Skin of body (tissue), 2 donors: ENCODE measurements around the gene DOLPP1. TPM values are rescaled to one million over a fixed set of nuclear protein-coding genes. Genes with fewer than 3 reads are reported as not detected.
"Not testable (repeated sequence)": the region's sequence is repeated elsewhere in the genome, so short reads cannot be mapped to it uniquely, and the experiment has no call there.

Source experiments
- DNase-seq: peaks from one replicate; lab custom pipeline; 2025; lab: John Stamatoyannopoulos, UW
- total RNA-seq: library from RNA; depleted of rRNA; stranded (reverse); fragments of >200 nt; gene quantifications from one replicate; pipeline ENCODE4 v1.2.3, GENCODE V29; 2014

Gene DOLPP1
- total RNA-seq, result 6.2 TPM

GRCh38 chr9:129080601-129081387, at the start of gene DOLPP1:
Gene DOLPP1 (plus strand): TSS chr9:129081111. CDS start chr9:129081132, 21 bp downstream.
- DNase-seq, result peak; percentile 99

GRCh38 chr9:129031514-129031913, 49.4 kb upstream of the DOLPP1 start:
- DNase-seq, result no peak

GRCh38 chr9:129032541-129033159, 48.3 kb upstream of the DOLPP1 start:
- no peak for DNase-seq

- DNase-seq, result no peak
Observed at GRCh38 chr9:129033216-129033615, 47.7 kb upstream of the DOLPP1 start.

GRCh38 chr9:129035838-129036237, 45.1 kb upstream of the DOLPP1 start:
- not testable (repeated sequence) for DNase-seq

GRCh38 chr9:129036241-129036922, 44.5 kb upstream of the DOLPP1 start, which contains the start of gene MIGA2:
Gene MIGA2 (plus strand): TSS chr9:129036626. CDS start chr9:129040595, 3,969 bp downstream.
- DNase-seq, result peak; percentile 99

- no peak for DNase-seq
Observed at GRCh38 chr9:129036923-129037766, 43.8 kb upstream of the DOLPP1 start.

GRCh38 chr9:129037767-129038098, 43.2 kb upstream of the DOLPP1 start:
- no peak for DNase-seq

- no peak for DNase-seq
Observed at GRCh38 chr9:129038109-129038852, 42.6 kb upstream of the DOLPP1 start.

GRCh38 chr9:129040113-129040643, 40.7 kb upstream of the DOLPP1 start:
- no peak for DNase-seq

- no peak for DNase-seq
Observed at GRCh38 chr9:129042016-129042415, 38.9 kb upstream of the DOLPP1 start.

- no peak for DNase-seq
Observed at GRCh38 chr9:129052592-129052991, 28.3 kb upstream of the DOLPP1 start.

- DNase-seq, result no peak
Observed at GRCh38 chr9:129053020-129053419, 27.9 kb upstream of the DOLPP1 start.

- DNase-seq, result no peak
Observed at GRCh38 chr9:129054163-129054851, 26.6 kb upstream of the DOLPP1 start.

- DNase-seq, result no peak
Observed at GRCh38 chr9:129058965-129059795, 21.7 kb upstream of the DOLPP1 start.

- DNase-seq, result no peak
Observed at GRCh38 chr9:129059796-129060785, 20.8 kb upstream of the DOLPP1 start.

- no peak for DNase-seq
Observed at GRCh38 chr9:129060991-129061390, 19.9 kb upstream of the DOLPP1 start.

- DNase-seq, result no peak
Observed at GRCh38 chr9:129063061-129063460, 17.9 kb upstream of the DOLPP1 start.
